ENCODE results near the gene PAX6. TPM values are rescaled to one million over a fixed set of nuclear protein-coding genes. Genes with fewer than 3 reads are reported as not detected.

The PAX6 gene
- total RNA-seq, 2 experiments from 2014 or later = not detected

DNA sequence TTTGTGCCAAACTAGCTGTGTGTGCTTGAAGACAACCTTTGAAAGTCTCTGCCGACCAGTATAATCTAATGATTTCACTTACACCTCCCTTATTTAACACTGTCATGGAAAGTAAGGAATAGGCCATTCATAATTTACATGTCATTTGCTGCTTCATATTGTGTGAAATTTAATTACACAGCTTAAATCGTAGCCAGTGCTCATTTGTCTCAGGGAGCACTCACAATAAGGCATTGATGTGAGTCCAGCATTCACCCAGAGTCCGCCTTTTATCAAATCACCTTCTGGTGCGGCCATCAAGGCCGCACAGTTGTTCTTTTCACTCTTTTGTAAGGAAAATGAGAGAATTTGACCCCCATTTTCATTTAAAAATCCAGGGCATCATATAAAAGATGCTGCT is 46.9 kb downstream of the PAX6 start:
- no peak overlapping the region for H3K27ac ChIP-seq (ENCODE audit: low read depth, low read length, poor library complexity, severe bottlenecking)
- H3K9me3 ChIP-seq (ENCODE audit: low read length) = no peaks in the 10 kb centered on the region
- BruUV-seq (replicated peaks) = no TSS peak
- H3K79me2 ChIP-seq (ENCODE audit: insufficient read depth, low read depth, low read length) = no peaks in the 10 kb centered on the region
- no peaks in the 10 kb centered on the region for H3K9me2 ChIP-seq (ENCODE audit: insufficient read depth, low read length)
- H2AFZ ChIP-seq (ENCODE audit: low read length) = no peak overlapping the region
- CTCF ChIA-PET (ENCODE audit: unreplicated experiment) = no interaction called here
- POLR2A ChIA-PET = interaction anchor here (1.3 kb wide), 1 partner anchor 22 kb away, joined by 5 read pairs; no protein-coding TSS in a partner anchor
- no peak overlapping the region for H3K4me3 ChIP-seq (ENCODE audit: low read depth, low read length, poor library complexity, severe bottlenecking)
- intact Hi-C loops (cut with micrococcal nuclease; ENCODE audit: unreplicated experiment) = no loop called here
- no peaks in the 10 kb centered on the region for H3K36me3 ChIP-seq (ENCODE audit: insufficient read depth, low read length)
- TF ChIP-seq, protein P1, sequence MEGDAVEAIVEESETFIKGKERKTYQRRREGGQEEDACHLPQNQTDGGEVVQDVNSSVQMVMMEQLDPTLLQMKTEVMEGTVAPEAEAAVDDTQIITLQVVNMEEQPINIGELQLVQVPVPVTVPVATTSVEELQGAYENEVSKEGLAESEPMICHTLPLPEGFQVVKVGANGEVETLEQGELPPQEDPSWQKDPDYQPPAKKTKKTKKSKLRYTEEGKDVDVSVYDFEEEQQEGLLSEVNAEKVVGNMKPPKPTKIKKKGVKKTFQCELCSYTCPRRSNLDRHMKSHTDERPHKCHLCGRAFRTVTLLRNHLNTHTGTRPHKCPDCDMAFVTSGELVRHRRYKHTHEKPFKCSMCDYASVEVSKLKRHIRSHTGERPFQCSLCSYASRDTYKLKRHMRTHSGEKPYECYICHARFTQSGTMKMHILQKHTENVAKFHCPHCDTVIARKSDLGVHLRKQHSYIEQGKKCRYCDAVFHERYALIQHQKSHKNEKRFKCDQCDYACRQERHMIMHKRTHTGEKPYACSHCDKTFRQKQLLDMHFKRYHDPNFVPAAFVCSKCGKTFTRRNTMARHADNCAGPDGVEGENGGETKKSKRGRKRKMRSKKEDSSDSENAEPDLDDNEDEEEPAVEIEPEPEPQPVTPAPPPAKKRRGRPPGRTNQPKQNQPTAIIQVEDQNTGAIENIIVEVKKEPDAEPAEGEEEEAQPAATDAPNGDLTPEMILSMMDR (conservative IDR thresholded peaks at IDR 0.05; ENCODE audit: low read length) = no peak
- TF ChIP-seq EZH2phosphoT487 (IDR thresholded peaks at IDR 0.05; ENCODE audit: borderline replicate concordance, low read depth, low read length) = no peak
- DNase-seq (ENCODE audit: low spot score) = no peak
- H3K4me1 ChIP-seq (ENCODE audit: insufficient read depth, low read length, poor library complexity, severe bottlenecking) = no peaks in the 10 kb centered on the region
- H4K20me1 ChIP-seq (ENCODE audit: insufficient read depth, low read length) = no peaks in the 10 kb centered on the region
- no peak overlapping the region for H3K4me2 ChIP-seq (ENCODE audit: low read length)

DNA sequence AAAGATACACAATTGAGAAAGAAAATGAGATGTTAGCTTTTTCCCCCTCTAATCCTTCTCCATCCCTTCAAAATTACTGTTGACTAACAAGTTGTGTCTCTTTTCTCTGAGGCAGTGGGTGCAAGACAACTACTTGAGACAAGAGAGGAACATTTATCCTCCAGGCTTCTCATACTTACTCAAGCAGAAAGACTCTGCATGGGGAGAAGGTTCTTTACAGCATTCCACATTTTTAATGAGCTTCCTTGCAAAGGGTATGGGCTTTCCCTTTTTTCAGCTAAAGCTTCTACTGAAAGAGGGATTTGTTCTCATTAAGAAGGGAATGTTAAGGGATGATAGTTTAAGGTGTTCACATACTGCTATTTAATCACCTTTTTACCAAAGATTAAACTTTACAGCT is 47.8 kb downstream of the PAX6 start:
- intact Hi-C loops (cut with micrococcal nuclease; ENCODE audit: unreplicated experiment) = no loop called here
- CTCF ChIA-PET (ENCODE audit: unreplicated experiment) = no interaction called here
- Histone ChIP-seq H3K9me2 (ENCODE audit: insufficient read depth, low read length) (no peaks in the 10 kb centered on the region), H4K20me1 (ENCODE audit: insufficient read depth, low read length) (no peaks in the 10 kb centered on the region), H3K4me1 (ENCODE audit: insufficient read depth, low read length, poor library complexity, severe bottlenecking) (no peaks in the 10 kb centered on the region), H3K4me2 (ENCODE audit: low read length) (no peak overlapping the region), H3K36me3 (ENCODE audit: insufficient read depth, low read length) (no peaks in the 10 kb centered on the region), H3K79me2 (ENCODE audit: insufficient read depth, low read depth, low read length) (no peaks in the 10 kb centered on the region), H3K9me3 (ENCODE audit: low read length) (no peaks in the 10 kb centered on the region), H3K27ac (ENCODE audit: low read depth, low read length, poor library complexity, severe bottlenecking) (no peak overlapping the region), H3K4me3 (ENCODE audit: low read depth, low read length, poor library complexity, severe bottlenecking) (no peak overlapping the region), H2AFZ (ENCODE audit: low read length) (no peak overlapping the region)
- TF ChIP-seq, protein P1 (conservative IDR thresholded peaks at IDR 0.05; ENCODE audit: low read length) = no peak
- POLR2A ChIA-PET = interaction anchor here (0.5 to 1.3 kb wide), 3 partner anchors 21 to 98 kb away, joined by 4 to 7 read pairs (median 5); no protein-coding TSS in a partner anchor
- no peak for DNase-seq (ENCODE audit: low spot score)
- BruUV-seq (replicated peaks) = no TSS peak

DNA sequence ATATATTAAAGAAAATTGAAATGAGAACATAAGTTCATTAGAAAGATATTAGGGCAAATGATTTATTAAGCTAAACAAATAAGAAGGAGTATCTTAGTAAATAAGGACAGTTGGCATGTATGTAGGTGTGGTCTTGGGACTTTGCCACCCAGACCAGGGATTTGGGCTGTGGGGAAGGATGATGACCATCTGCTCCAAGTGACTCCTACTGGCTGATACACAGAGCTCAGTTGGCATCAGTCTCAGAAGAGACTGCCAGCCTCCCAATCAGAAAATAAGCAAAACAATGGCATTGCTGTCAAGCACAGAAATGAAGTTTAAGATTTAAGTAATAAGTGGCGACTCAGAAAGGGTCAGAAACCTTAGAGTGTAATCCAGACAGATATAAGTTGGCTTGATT is 49.5 kb downstream of the PAX6 start:
- Histone ChIP-seq H3K9me2 (ENCODE audit: insufficient read depth, low read length) (no peaks in the 10 kb centered on the region), H3K4me1 (ENCODE audit: insufficient read depth, low read length, poor library complexity, severe bottlenecking) (no peaks in the 10 kb centered on the region), H2AFZ (ENCODE audit: low read length) (no peak overlapping the region), H3K4me2 (ENCODE audit: low read length) (no peak overlapping the region), H4K20me1 (ENCODE audit: insufficient read depth, low read length) (no peaks in the 10 kb centered on the region), H3K79me2 (ENCODE audit: insufficient read depth, low read depth, low read length) (no peaks in the 10 kb centered on the region), H3K4me3 (ENCODE audit: low read depth, low read length, poor library complexity, severe bottlenecking) (no peak overlapping the region), H3K36me3 (ENCODE audit: insufficient read depth, low read length) (no peaks in the 10 kb centered on the region), H3K9me3 (ENCODE audit: low read length) (no peaks in the 10 kb centered on the region), H3K27ac (ENCODE audit: low read depth, low read length, poor library complexity, severe bottlenecking) (no peak overlapping the region)
- CTCF ChIA-PET (ENCODE audit: unreplicated experiment) = no interaction called here
- TF ChIP-seq EZH2phosphoT487 (IDR thresholded peaks at IDR 0.05; ENCODE audit: borderline replicate concordance, low read depth, low read length) = no peak
- TF ChIP-seq, protein P1 (conservative IDR thresholded peaks at IDR 0.05; ENCODE audit: low read length) = no peak
- POLR2A ChIA-PET = interaction anchor here (0.6 kb wide), 1 partner anchor 10 kb away, joined by 3 read pairs; no protein-coding TSS in a partner anchor
- DNase-seq (ENCODE audit: low spot score) = no peak
- intact Hi-C loops (cut with micrococcal nuclease; ENCODE audit: unreplicated experiment) = no loop called here
- no TSS peak for BruUV-seq (replicated peaks)

Measured in OCI-LY7 (cell line).